ENCODE data around the gene MGAT4A.

- TF ChIP-seq CTCF (conservative IDR thresholded peaks at IDR 0.05; ENCODE audit: low read length) (no peak), EZH2phosphoT487 (IDR thresholded peaks at IDR 0.05; ENCODE audit: borderline replicate concordance) (no peak)
These were observed 93.4 kb downstream of the MGAT4A start for GRCh38 chr2:98637401-98638147.

Data from Loucy (cell line).